ENCODE data around the gene KIF3A.

Gene KIF3A

DNA sequence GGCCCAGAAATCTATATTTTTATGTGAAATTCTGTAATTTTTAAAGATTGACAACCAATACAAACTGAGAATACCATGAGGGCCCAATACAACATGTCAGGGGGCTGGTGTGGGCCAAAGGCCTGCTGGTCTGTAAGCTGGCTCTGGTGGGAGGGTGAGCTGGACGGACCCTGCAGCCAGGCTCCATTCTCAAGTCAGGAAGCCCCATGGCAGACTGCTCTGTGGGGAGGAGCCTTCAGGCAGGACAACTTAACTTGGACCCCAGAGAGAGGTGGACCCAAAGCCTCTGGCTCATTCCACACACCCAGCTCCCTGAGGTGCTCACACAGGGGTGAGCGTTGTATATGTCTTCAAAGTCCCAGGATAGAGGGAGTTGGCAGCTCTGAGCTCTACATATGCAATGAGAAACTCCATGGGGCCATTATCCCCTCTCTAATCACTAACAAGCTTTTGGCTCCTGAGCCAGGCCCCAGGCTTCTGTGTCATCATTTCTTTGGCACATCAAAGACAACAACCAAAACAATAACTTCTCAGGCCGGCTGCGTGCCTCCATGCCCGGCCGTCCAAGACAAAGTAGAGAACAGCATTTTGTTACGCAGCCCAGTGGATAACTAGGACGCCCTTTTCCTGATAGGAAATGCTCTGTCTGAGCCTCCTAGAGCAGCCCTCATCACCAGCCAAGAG lies 33.3 kb upstream of the KIF3A start:
- DNase-seq: no peak

- DNase-seq: no peak
These were observed 31.1 kb upstream of the KIF3A start for GRCh38 chr5:132768485-132768868.

GRCh38 chr5:132767150-132767549 lies 29.8 kb upstream of the KIF3A start:
- no peak for DNase-seq

DNA sequence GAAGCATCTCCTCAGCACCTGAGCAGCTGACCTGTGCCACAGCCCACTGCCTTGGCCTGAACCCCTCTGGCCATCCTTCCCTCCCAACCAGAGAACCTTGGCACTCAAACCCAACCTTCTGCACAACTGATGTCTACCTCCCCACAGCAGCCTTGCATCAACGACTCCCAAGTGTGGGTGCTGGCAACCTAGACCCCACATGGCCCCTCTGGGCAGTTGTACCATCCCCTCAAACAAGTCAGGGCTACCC lies 29.4 kb upstream of the KIF3A start:
- DNase-seq: no peak

- no peak for DNase-seq
These were observed 28.9 kb upstream of the KIF3A start for GRCh38 chr5:132766020-132766805.

- no peak for DNase-seq
These were observed 28.1 kb upstream of the KIF3A start for GRCh38 chr5:132765311-132766019.

GRCh38 chr5:132764671-132765238 lies 27.4 kb upstream of the KIF3A start:
- DNase-seq: no peak

- DNase-seq: no peak
These were observed 26.7 kb upstream of the KIF3A start for GRCh38 chr5:132764051-132764450.

GRCh38 chr5:132763181-132764036 lies 26.1 kb upstream of the KIF3A start:
- no peak for DNase-seq

DNA sequence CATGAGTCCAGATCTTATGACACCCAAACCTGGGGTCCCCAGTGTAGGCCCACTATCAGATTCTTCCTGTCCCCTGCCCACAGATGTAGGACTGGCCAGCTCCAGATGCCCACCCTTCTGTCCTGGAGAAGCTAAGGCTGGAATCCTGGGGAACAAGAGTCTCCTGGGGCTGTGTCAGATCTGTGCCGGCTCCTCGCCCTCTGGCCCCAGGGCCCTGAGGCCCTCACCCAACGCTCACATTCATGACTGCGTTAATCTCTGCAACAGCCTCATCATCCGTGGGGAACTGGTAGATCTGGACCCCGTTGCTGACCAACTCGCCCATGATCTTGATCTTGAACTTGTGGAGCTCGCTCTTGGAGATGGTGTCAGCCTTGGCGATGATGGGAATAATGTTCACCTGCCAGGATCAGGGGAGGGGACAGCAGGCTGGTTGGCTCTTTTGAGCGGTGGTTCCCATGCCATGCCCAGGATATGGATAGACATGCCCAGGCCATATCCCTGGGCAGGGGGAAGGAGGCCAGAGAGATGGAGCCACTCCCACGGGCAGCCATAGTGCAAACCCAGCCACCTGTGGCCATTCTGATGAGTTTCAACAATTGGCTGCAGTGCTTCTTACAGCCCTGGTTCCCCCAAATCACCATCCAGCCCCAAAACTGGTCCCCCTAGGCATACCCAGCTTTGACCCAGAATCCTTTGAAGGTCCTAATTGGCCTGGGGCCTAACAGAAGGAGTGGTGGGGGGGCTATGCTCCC lies 25.1 kb upstream of the KIF3A start:
- no peak for DNase-seq

DNA sequence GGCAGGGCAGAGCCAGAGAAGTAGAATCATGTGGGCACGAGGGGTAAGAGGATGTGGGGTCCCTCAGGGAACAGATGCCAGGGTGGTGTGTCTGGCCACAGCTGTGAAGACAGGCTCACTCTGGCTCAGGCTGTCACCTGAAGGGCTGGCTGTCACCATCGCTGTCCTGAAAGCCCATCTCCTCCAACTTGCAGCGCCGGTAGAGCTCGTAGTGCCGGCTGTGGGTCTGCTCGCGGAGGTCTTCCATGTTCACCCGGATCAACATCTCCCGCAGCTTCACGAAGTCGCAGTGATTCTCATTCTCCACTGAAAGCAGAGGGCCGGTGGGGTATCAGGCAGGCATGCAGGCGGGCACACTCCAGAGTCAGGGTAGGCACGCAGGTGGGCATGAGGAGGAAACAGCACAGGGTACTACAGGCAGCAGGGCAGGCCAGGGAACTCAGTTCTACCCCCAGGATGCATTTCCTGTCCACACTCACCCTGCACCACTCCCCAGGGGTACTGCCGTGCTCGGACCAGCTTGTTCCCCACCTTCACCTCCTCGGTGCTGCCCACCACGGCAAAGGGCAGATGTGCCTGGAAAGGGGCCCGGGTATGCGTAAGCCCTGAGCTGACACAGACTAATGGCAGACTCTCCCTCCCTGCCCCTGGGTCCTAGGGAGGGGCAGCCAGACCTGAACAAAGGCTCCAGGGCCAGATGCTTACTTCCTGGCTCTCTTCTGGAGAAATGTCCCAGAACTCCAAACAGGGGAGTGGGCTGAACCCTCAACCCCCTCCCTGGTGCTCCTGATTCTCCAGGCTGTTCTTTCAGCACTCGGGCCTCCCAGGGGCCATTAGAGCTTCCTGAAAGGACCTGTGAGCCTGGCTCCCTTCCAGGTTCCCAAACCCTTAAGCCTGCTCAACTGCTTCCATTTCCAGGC lies 24.2 kb upstream of the KIF3A start:
- DNase-seq: no peak

DNA sequence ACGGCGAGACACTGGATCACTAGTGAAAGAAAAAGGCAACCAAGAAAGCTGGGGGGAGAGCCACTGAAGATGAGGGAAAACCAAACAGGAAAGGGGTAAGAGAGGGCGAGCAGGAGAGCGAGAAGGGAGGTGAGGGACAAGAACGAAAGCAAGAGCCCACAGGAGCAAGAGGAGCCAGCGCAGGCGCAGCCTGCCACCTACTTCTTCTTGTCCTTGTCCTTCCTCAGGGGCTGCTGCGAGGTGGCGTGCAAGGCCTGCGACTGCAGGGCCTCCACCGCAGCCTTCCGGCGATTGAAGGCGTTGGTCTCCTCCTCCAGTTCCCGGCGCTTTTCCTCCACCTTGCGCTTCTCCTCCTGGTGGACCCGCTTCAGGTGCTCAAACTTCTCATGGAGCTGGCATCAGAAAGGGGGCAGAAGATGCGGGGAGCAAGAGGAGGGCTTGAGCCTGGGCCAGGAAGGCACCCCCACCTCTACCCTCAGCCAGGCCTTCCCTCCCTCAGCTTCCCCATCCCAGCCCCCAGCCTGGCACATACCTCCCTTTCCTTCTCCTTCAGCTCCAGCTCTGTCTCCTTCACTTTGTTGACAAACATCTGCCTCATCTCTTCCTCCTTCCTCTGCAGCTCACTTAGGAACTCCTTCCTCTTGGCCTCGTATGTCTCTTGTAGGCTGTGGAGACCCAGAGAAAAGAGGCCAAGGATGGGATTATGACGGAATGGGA lies 23.4 kb upstream of the KIF3A start:
- DNase-seq: no peak

DNA sequence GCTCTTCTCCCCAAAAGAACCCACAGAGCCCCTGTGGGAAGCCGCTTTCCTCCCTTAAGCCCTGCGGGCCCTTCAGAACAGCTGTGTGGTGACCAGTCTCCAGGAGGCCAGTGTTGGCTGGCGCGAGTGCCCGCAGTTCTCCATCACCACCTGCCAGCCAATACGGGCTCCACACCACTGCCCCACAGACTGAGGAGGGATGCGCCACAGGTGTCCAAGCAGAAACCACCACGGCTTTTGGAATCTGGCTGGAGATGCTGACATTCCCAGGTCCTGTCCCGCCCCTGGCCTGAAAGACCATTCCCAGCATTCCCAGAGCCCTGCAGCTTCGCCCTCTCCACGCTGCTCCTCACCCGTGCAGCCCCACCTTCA lies 22.7 kb upstream of the KIF3A start:
- DNase-seq: no peak

DNA sequence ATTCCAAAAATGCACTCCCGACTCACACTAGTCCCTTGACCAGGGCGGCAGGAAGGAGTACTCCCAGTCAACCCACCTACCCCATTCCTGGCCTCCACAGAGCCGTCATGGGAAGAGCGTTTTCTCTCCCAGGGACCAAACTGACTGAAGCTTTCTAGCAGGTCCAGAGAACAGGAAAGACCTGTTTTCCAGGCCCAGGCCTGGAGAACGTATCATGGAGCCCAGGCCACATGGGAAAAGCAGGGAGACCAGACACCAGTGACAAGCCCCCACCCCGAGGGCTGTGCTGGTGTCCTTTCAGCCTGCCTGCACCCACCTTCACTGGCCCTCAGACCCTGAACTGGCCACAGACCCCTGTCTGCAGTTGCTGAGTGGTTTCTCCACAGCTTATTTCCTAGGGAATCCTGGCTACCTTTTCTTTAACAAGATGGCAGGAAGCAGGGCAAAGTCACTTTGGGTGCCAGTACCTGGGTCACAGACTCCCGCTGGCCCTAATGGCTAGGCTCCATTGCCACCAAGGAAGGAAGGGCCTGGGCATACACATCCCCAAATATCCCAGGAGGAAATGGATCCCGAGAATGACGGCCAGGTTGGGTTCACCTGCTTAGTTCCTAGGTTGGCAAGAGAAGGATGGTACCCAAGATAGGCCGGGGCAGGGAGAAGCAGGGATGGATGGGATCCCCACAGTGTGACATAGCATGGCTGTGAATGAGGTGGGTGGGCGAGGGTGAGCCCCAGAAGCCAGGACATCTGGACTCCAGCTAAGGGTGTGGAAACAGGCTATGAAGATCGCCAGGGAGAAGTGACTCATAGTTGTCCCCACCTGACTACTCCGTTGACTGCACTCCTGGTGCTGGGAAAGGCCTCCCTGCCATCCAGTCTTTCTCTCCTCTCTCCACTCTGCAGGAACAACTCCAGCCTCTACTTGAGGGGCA lies 22.0 kb upstream of the KIF3A start:
- no peak for DNase-seq

DNA sequence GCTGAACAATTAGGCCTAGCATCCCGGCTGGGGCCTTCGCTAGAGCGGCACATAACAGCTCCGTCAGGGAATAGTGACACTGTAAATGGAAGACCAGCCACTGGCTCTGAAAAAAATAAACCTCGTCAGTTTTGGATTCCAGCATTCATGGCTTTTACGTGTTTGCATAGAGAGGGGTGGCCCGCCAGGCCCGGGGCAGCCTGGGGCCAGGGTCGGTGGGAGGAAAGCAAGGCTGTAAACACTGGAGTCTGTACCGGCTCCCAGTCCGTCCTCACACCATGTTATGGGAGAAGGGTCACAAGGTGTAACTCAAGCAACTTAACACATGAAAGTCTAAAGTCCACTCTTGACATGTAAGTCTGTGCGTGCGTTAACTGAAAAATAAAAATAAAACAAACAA lies 21.1 kb upstream of the KIF3A start:
- no peak for DNase-seq

- DNase-seq: no peak
These were observed 19.2 kb upstream of the KIF3A start for GRCh38 chr5:132756542-132756941.

- DNase-seq: no peak
These were observed 17.6 kb upstream of the KIF3A start for GRCh38 chr5:132754947-132755346.

DNA sequence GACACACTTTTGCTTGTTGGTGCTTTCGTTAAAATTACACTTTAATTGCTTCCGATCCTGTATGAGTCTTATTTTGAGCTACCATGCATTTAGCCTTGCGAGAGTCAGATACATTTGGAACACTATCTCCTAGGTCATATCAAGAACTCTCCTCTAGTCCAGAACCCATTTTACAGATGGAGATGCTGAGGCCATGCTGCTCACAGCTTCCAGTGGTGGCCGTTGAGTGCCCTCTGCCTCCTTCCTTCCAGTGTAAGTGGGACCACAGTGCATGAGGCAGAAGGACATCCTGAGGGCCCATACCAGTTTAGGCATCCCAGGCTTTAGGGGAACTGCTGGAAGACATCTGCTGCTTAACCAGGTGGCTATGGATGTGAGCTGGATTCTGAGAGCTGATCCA lies 16.8 kb upstream of the KIF3A start:
- no peak for DNase-seq

Measured in NCI-H2171 (cell line).